H9 (cell line): ENCODE measurements around the gene CUL2. TPM values are rescaled to one million over a fixed set of nuclear protein-coding genes. Genes with fewer than 3 reads are reported as not detected.

Experiments
- DNase-seq: peaks from one replicate; pipeline ENCODE4 v3.0.0-alpha.2; 2017
- H2AFZ ChIP-seq: one replicate; pipeline ENCODE4 v1.6.1; 2013; ENCODE audit warnings: mild to moderate bottlenecking, low read length, control low read depth, moderate library complexity
- H2AK5ac ChIP-seq: 2 replicates; pipeline ENCODE4 v1.6.1; 2013; ENCODE audit warnings: low read length, control low read depth, mixed read lengths; ENCODE audit not compliant: insufficient read length
- H2BK120ac ChIP-seq: one replicate; pipeline ENCODE4 v1.6.1; 2013; ENCODE audit warnings: low read depth, mild to moderate bottlenecking, low read length, control low read depth, inconsistent platforms; ENCODE audit not compliant: poor library complexity, severe bottlenecking
- H2BK12ac ChIP-seq: 2 replicates; pipeline ENCODE4 v1.6.1; 2013; ENCODE audit warnings: low read length, control low read depth, mixed read lengths, low read depth; ENCODE audit not compliant: insufficient read length
- H2BK15ac ChIP-seq: 2 replicates; pipeline ENCODE4 v1.6.1; 2013; ENCODE audit warnings: low read depth, low read length, control low read depth
- H2BK20ac ChIP-seq: one replicate; pipeline ENCODE4 v1.6.1; 2013; ENCODE audit warnings: low read depth, mild to moderate bottlenecking, low read length, control low read depth, inconsistent platforms; ENCODE audit not compliant: poor library complexity, severe bottlenecking
- H2BK5ac ChIP-seq: 2 replicates; pipeline ENCODE4 v1.6.1; 2013; ENCODE audit warnings: low read length, control low read depth, mixed read lengths; ENCODE audit not compliant: insufficient read length
- H3K14ac ChIP-seq: 2 replicates; pipeline ENCODE4 v1.6.1; 2013; ENCODE audit warnings: low read length, control low read depth; ENCODE audit not compliant: insufficient read depth
- H3K18ac ChIP-seq: 2 replicates; pipeline ENCODE4 v1.6.1; 2013; ENCODE audit warnings: low read depth, mild to moderate bottlenecking, mixed read lengths, low read length, control low read depth; ENCODE audit not compliant: insufficient read length
- H3K23ac ChIP-seq: 2 replicates; pipeline ENCODE4 v1.6.1; 2013; ENCODE audit warnings: low read length, control low read depth, mixed read lengths, low read depth; ENCODE audit not compliant: insufficient read length
- H3K23me2 ChIP-seq: 2 replicates; pipeline ENCODE4 v1.6.1; 2013; ENCODE audit warnings: low read depth, mild to moderate bottlenecking, mixed read lengths, low read length, control low read depth; ENCODE audit not compliant: insufficient read length, poor library complexity, severe bottlenecking
- H3K27ac ChIP-seq: 2 replicates; pipeline ENCODE4 v1.5.1; 2013; ENCODE audit warnings: low read length, control low read depth, mixed read lengths, low read depth; ENCODE audit not compliant: insufficient read length
- H3K27me3 ChIP-seq: 2 replicates; pipeline ENCODE4 v1.6.1; 2013; ENCODE audit warnings: low read length, control low read depth, inconsistent platforms; ENCODE audit not compliant: insufficient read depth
- H3K4ac ChIP-seq: 2 replicates; pipeline ENCODE4 v1.6.1; 2013; ENCODE audit warnings: low read depth, mild to moderate bottlenecking, control low read depth, inconsistent platforms, low read length, moderate library complexity
- H3K4me1 ChIP-seq: 2 replicates; pipeline ENCODE4 v1.6.1; 2013; ENCODE audit warnings: low read length, control low read depth, inconsistent platforms; ENCODE audit not compliant: insufficient read depth
- H3K4me2 ChIP-seq: 2 replicates; pipeline ENCODE4 v1.6.1; 2013; ENCODE audit warnings: low read length, control low read depth, mixed read lengths; ENCODE audit not compliant: insufficient read length, insufficient read depth
- H3K56ac ChIP-seq: 2 replicates; pipeline ENCODE4 v1.6.1; 2013; ENCODE audit warnings: low read depth, mild to moderate bottlenecking, mixed read lengths, low read length, control low read depth; ENCODE audit not compliant: insufficient read length
- H3K79me1 ChIP-seq: 2 replicates; pipeline ENCODE4 v1.6.1; 2013; ENCODE audit warnings: low read depth, mild to moderate bottlenecking, moderate library complexity, low read length, control low read depth, inconsistent platforms; ENCODE audit not compliant: insufficient read depth, poor library complexity, severe bottlenecking
- H3K79me2 ChIP-seq: 2 replicates; pipeline ENCODE4 v1.6.1; 2013; ENCODE audit warnings: low read length, control low read depth, inconsistent platforms; ENCODE audit not compliant: insufficient read depth
- H3K9ac ChIP-seq: 2 replicates; pipeline ENCODE4 v1.6.1; 2013; ENCODE audit warnings: low read length, control low read depth, mixed read lengths; ENCODE audit not compliant: insufficient read length; ENCODE audit errors: extremely low read depth
- H3K9me3 ChIP-seq: one replicate; pipeline ENCODE4 v1.6.1; 2013; ENCODE audit warnings: low read depth, low read length, inconsistent platforms; ENCODE audit not compliant: control insufficient read depth
- H3T11ph ChIP-seq: one replicate; pipeline ENCODE4 v1.6.1; 2013; ENCODE audit warnings: mild to moderate bottlenecking, low read length, control low read depth, inconsistent platforms
- H4K20me1 ChIP-seq: one replicate; pipeline ENCODE4 v1.6.1; 2013; ENCODE audit not compliant: control insufficient read depth, insufficient read length, insufficient read depth
- H4K5ac ChIP-seq: 2 replicates; pipeline ENCODE4 v1.6.1; 2013; ENCODE audit warnings: low read depth, mild to moderate bottlenecking, mixed read lengths, low read length, control low read depth; ENCODE audit not compliant: insufficient read length
- H4K8ac ChIP-seq: replicated peaks from 2 replicates; pipeline ENCODE4 v1.6.1; 2013; ENCODE audit warnings: low read length, control low read depth, mixed read lengths, low read depth; ENCODE audit not compliant: insufficient read length
- H4K91ac ChIP-seq: 2 replicates; pipeline ENCODE4 v1.6.1; 2013; ENCODE audit warnings: low read depth, mild to moderate bottlenecking, moderate library complexity, mixed read lengths, low read length, control low read depth; ENCODE audit not compliant: insufficient read length
- H3K27ac Mint-ChIP-seq, 3 experiments: 2 replicates in 2 of 3; 3 replicates in 1 of 3; pipeline ENCODE4 v1.8.0; 2020 to 2021; ENCODE audit warnings: mixed read lengths in 3 of 3, mild to moderate bottlenecking in 1 of 3, moderate library complexity in 1 of 3
- H3K27me3 Mint-ChIP-seq: 2 replicates; pipeline ENCODE4 v1.8.0; 2021; ENCODE audit warnings: low read depth, mild to moderate bottlenecking, moderate library complexity, mixed read lengths
- H3K36me3 Mint-ChIP-seq, 3 experiments: 2 replicates in 2 of 3; 3 replicates in 1 of 3; pipeline ENCODE4 v1.8.0; 2020 to 2021; ENCODE audit warnings: low read depth in 3 of 3, mixed read lengths in 3 of 3; ENCODE audit not compliant: insufficient read depth in 1 of 3
- H3K4me1 Mint-ChIP-seq, 2 experiments: 2 replicates each; pipeline ENCODE4 v1.8.0; 2020; ENCODE audit warnings: mixed read lengths in 2 of 2
- H3K4me3 Mint-ChIP-seq, 2 experiments: 2 replicates in 1 of 2; 3 replicates in 1 of 2; pipeline ENCODE4 v1.8.0; 2020 to 2021; ENCODE audit warnings: mild to moderate bottlenecking in 2 of 2, mixed read lengths in 2 of 2, moderate library complexity in 1 of 2
- H3K9me3 Mint-ChIP-seq, 2 experiments: 2 replicates in 1 of 2; 3 replicates in 1 of 2; pipeline ENCODE4 v1.8.0; 2020; ENCODE audit warnings: mild to moderate bottlenecking in 2 of 2, mixed read lengths in 2 of 2, moderate library complexity in 1 of 2
- CTCF ChIP-seq: fragments of 200-600 bp; sonication (generic); conservative IDR thresholded peaks from 3 replicates; pipeline ENCODE4 v1.8.0; 2021; ENCODE audit warnings: antibody characterized with exemption, mild to moderate bottlenecking
- WGBS: extraction: QIAGEN DNeasy Blood & Tissue Kit; methylation state at CpG from one replicate; pipeline ENCODE4 v1.1.7; 2013; ENCODE audit warnings: missing lambda C conversion rate, low lambda C conversion rate, mixed read lengths; ENCODE audit not compliant: insufficient read length; ENCODE audit errors: extremely low coverage; 5-methylcytosine and 5-hydroxymethylcytosine counted together
- total RNA-seq: library from RNA; stranded (reverse); gene quantifications from 2 replicates; pipeline ENCODE4 v1.2.1, GENCODE V29; 2021

Gene CUL2
- total RNA-seq, 1 experiment from 2014 or later = 43.3 TPM

GRCh38 chr10:35089611-35090161 lies 455 bp downstream of the CUL2 start:
- no peak overlapping the region for H3K23ac ChIP-seq
- no peak overlapping the region for H2BK120ac ChIP-seq
- H3K27ac Mint-ChIP-seq = peak overlapping the region in 2 of 3 experiments; percentile 11 to 87; a peak in 2 of 7 replicates
- H3K9me3 Mint-ChIP-seq = peaks cover 7 to 10% of the 10 kb centered on the region in 2 experiments
- no peak for DNase-seq
- peaks cover 15 to 18% of the 10 kb centered on the region in 2 experiments for H3K4me1 Mint-ChIP-seq
- peak overlapping the region; percentile 91 to 97 for H3K4me3 Mint-ChIP-seq
- peaks cover 3% of the 10 kb centered on the region for H3K23me2 ChIP-seq
- H3K27ac ChIP-seq = no peak overlapping the region
- H4K8ac ChIP-seq = no peak overlapping the region
- no peak overlapping the region for H4K5ac ChIP-seq
- no peak overlapping the region for H2BK5ac ChIP-seq
- no peak overlapping the region for H2BK12ac ChIP-seq
- peaks cover 3 to 11% (median 8%) of the 10 kb centered on the region in 3 experiments; a peak in 6 of 7 replicates for H3K36me3 Mint-ChIP-seq
- H3K9me3 ChIP-seq = peaks cover 6% of the 10 kb centered on the region
- no peaks in the 10 kb centered on the region; the same call in 1 of the 2 replicates for H3K27me3 Mint-ChIP-seq
- no peak overlapping the region for H3K4ac ChIP-seq
- no peak for TF ChIP-seq CTCF
- peak overlapping the region; percentile 62 for H3K9ac ChIP-seq
- H4K91ac ChIP-seq = no peak overlapping the region
- no peak overlapping the region for H2AK5ac ChIP-seq
- H3K18ac ChIP-seq = no peak overlapping the region
- WGBS = no CpG with 5 or more reads among the region's 27 CpGs
- no peak overlapping the region for H3T11ph ChIP-seq
- no peaks in the 10 kb centered on the region for H4K20me1 ChIP-seq
- no peak overlapping the region for H3K14ac ChIP-seq
- H3K79me2 ChIP-seq = peaks cover 11% of the 10 kb centered on the region; the same call in 1 of the 2 replicates
- no peak overlapping the region for H2BK15ac ChIP-seq
- no peaks in the 10 kb centered on the region for H3K79me1 ChIP-seq
- H3K4me1 ChIP-seq = no peaks in the 10 kb centered on the region
- no peaks in the 10 kb centered on the region for H3K27me3 ChIP-seq
- H3K4me2 ChIP-seq = peak overlapping the region; percentile 90
- no peak overlapping the region for H2AFZ ChIP-seq
- H3K56ac ChIP-seq = no peak overlapping the region
- H2BK20ac ChIP-seq = no peak overlapping the region
